ENCODE measurements around the gene RAB26.
"Not testable (repeated sequence)": the region's sequence is repeated elsewhere in the genome, so short reads cannot be mapped to it uniquely, and the experiment has no call there.

RAB26 gene

GRCh38 chr16:2121325-2121724 lies 27.1 kb upstream of the RAB26 start:
- H3K4me3 ChIP-seq (replicated peaks; ENCODE audit: low read depth, low read length); H3K36me3 ChIP-seq (ENCODE audit: control insufficient read depth, insufficient read depth, low read length); H3K27me3 ChIP-seq (replicated peaks; ENCODE audit: control insufficient read depth, insufficient read depth, low read length); DNase-seq (ENCODE audit: extremely low read depth, insufficient read length): not testable (repeated sequence)
- peak; percentile 27 for TF ChIP-seq CTCF (IDR thresholded peaks at IDR 0.05; ENCODE audit: insufficient read depth, low read length, poor library complexity, severe bottlenecking)

GRCh38 chr16:2121853-2122252 lies 26.6 kb upstream of the RAB26 start:
- Histone ChIP-seq H3K36me3 (ENCODE audit: control insufficient read depth, insufficient read depth, low read length) (no peaks in the 10 kb centered on the region), H3K27me3 (replicated peaks; ENCODE audit: control insufficient read depth, insufficient read depth, low read length) (no peaks in the 10 kb centered on the region), H3K4me3 (replicated peaks; ENCODE audit: low read depth, low read length) (no peak overlapping the region)
- TF ChIP-seq CTCF (IDR thresholded peaks at IDR 0.05; ENCODE audit: insufficient read depth, low read length, poor library complexity, severe bottlenecking), result no peak
- no peak for DNase-seq (ENCODE audit: extremely low read depth, insufficient read length)

GRCh38 chr16:2122429-2122828 lies 26.0 kb upstream of the RAB26 start:
- Histone ChIP-seq H3K27me3 (replicated peaks; ENCODE audit: control insufficient read depth, insufficient read depth, low read length) (no peaks in the 10 kb centered on the region), H3K4me3 (replicated peaks; ENCODE audit: low read depth, low read length) (no peak overlapping the region), H3K36me3 (ENCODE audit: control insufficient read depth, insufficient read depth, low read length) (no peaks in the 10 kb centered on the region)
- no peak for DNase-seq (ENCODE audit: extremely low read depth, insufficient read length)
- TF ChIP-seq CTCF (IDR thresholded peaks at IDR 0.05; ENCODE audit: insufficient read depth, low read length, poor library complexity, severe bottlenecking), result no peak

- H3K36me3 ChIP-seq (ENCODE audit: control insufficient read depth, insufficient read depth, low read length); DNase-seq (ENCODE audit: extremely low read depth, insufficient read length); H3K27me3 ChIP-seq (replicated peaks; ENCODE audit: control insufficient read depth, insufficient read depth, low read length); H3K4me3 ChIP-seq (replicated peaks; ENCODE audit: low read depth, low read length): not testable (repeated sequence)
Measured at GRCh38 chr16:2122934-2123683, 25.3 kb upstream of the RAB26 start.

- not testable (repeated sequence) for H3K36me3 ChIP-seq (ENCODE audit: control insufficient read depth, insufficient read depth, low read length); DNase-seq (ENCODE audit: extremely low read depth, insufficient read length); H3K4me3 ChIP-seq (replicated peaks; ENCODE audit: low read depth, low read length); H3K27me3 ChIP-seq (replicated peaks; ENCODE audit: control insufficient read depth, insufficient read depth, low read length)
Measured at GRCh38 chr16:2123706-2124376, 24.6 kb upstream of the RAB26 start.

- DNase-seq (ENCODE audit: extremely low read depth, insufficient read length); H3K4me3 ChIP-seq (replicated peaks; ENCODE audit: low read depth, low read length); H3K36me3 ChIP-seq (ENCODE audit: control insufficient read depth, insufficient read depth, low read length); H3K27me3 ChIP-seq (replicated peaks; ENCODE audit: control insufficient read depth, insufficient read depth, low read length): not testable (repeated sequence)
Measured at GRCh38 chr16:2124377-2124693, 24.1 kb upstream of the RAB26 start.

GRCh38 chr16:2124694-2125444 lies 23.6 kb upstream of the RAB26 start:
- not testable (repeated sequence) for H3K4me3 ChIP-seq (replicated peaks; ENCODE audit: low read depth, low read length); H3K36me3 ChIP-seq (ENCODE audit: control insufficient read depth, insufficient read depth, low read length)

GRCh38 chr16:2125609-2126008 lies 22.8 kb upstream of the RAB26 start:
- not testable (repeated sequence) for DNase-seq (ENCODE audit: extremely low read depth, insufficient read length); H3K4me3 ChIP-seq (replicated peaks; ENCODE audit: low read depth, low read length); H3K27me3 ChIP-seq (replicated peaks; ENCODE audit: control insufficient read depth, insufficient read depth, low read length); H3K36me3 ChIP-seq (ENCODE audit: control insufficient read depth, insufficient read depth, low read length)

More at GRCh38 chr16:2124694-2125444, 23.6 kb upstream of the RAB26 start:
- not testable (repeated sequence) for DNase-seq (ENCODE audit: extremely low read depth, insufficient read length); H3K27me3 ChIP-seq (replicated peaks; ENCODE audit: control insufficient read depth, insufficient read depth, low read length)

- H3K27me3 ChIP-seq (replicated peaks; ENCODE audit: control insufficient read depth, insufficient read depth, low read length); DNase-seq (ENCODE audit: extremely low read depth, insufficient read length); H3K4me3 ChIP-seq (replicated peaks; ENCODE audit: low read depth, low read length); H3K36me3 ChIP-seq (ENCODE audit: control insufficient read depth, insufficient read depth, low read length): not testable (repeated sequence)
Measured at GRCh38 chr16:2126161-2126743, 22.2 kb upstream of the RAB26 start.

- DNase-seq (ENCODE audit: extremely low read depth, insufficient read length); H3K27me3 ChIP-seq (replicated peaks; ENCODE audit: control insufficient read depth, insufficient read depth, low read length); H3K36me3 ChIP-seq (ENCODE audit: control insufficient read depth, insufficient read depth, low read length): not testable (repeated sequence)
Measured at GRCh38 chr16:2126928-2127556, 21.4 kb upstream of the RAB26 start.

More at GRCh38 chr16:2126928-2127556, 21.4 kb upstream of the RAB26 start:
- H3K4me3 ChIP-seq (replicated peaks; ENCODE audit: low read depth, low read length), result not testable (repeated sequence)

All from GM06990 (cell line).